Right lobe of liver (tissue), 6 donors: ENCODE measurements around the gene GSG1. TPM values are rescaled to one million over a fixed set of nuclear protein-coding genes. Genes with fewer than 3 reads are reported as not detected.

Experiments
- ATAC-seq, 4 donors: fragments of 200-7000 bp; cut with Tn5 transposase; one replicate each; pipeline ENCODE4 v1.9.1; 2020; ENCODE audit warnings: mild to moderate bottlenecking in 4 of 4, moderate library complexity in 4 of 4
- DNase-seq, 3 donors: peaks; one replicate each; pipeline ENCODE4 v3.0.0-alpha.2; 2020
- H3K27ac ChIP-seq, 3 donors: fragments of 200-600 bp; one replicate each; pipeline ENCODE4 v1.8.0; 2022
- H3K27me3 ChIP-seq, 2 donors: fragments of 200-600 bp; one replicate each; pipeline ENCODE4 v1.8.0; 2022
- H3K36me3 ChIP-seq, 4 donors: fragments of 200-600 bp; sonication (generic) in 1 of 4; one replicate each; pipeline versions ENCODE4 v1.5.1 to v1.8.0; 2017 to 2022; ENCODE audit warnings: control low read depth in 1 of 4
- H3K4me1 ChIP-seq, 4 donors: fragments of 200-600 bp; sonication (generic) in 1 of 4; one replicate each; pipeline versions ENCODE4 v1.5.1 to v1.8.0; 2017 to 2022; ENCODE audit warnings: control low read depth in 1 of 4
- H3K4me3 ChIP-seq, 3 donors: fragments of 200-600 bp; one replicate each; pipeline ENCODE4 v1.8.0; 2022
- H3K9me3 ChIP-seq, 4 donors: fragments of 200-600 bp; sonication (generic) in 1 of 4; one replicate each; pipeline versions ENCODE4 v1.5.1 to v1.8.0; 2017 to 2022; ENCODE audit warnings: control low read depth in 1 of 4
- CTCF ChIP-seq, 4 donors: fragments of 200-600 bp in 3 of 4; fragments of 450-650 bp in 1 of 4; IDR thresholded peaks; one replicate each; pipeline versions ENCODE4 v1.5.1 to v1.8.0; 2016 to 2022; ENCODE audit warnings: antibody characterized with exemption in 4 of 4, mild to moderate bottlenecking in 2 of 4
- POLR2A ChIP-seq: fragments of 450-650 bp; IDR thresholded peaks from one replicate; pipeline ENCODE4 v1.6.1; 2017; ENCODE audit warnings: antibody characterized with exemption, mild to moderate bottlenecking
- WGBS: methylation state at CpG from one replicate; pipeline ENCODE4 v1.1.6; 2018; ENCODE audit warnings: low coverage, low lambda C conversion rate; ENCODE audit not compliant: insufficient coverage; ENCODE audit errors: missing lambda C conversion rate; 5-methylcytosine and 5-hydroxymethylcytosine counted together
- intact Hi-C, 2 donors: fragments of 100-400 bp; cut with DNase I; formaldehyde crosslinking; loops; one replicate each; pipeline versions ENCODE4 v1.11.2 to v1.14.1; 2022
- total RNA-seq, 6 experiments: library from RNA; depleted of rRNA in 2 of 6; stranded (reverse); fragments of >200 nt in 2 of 6; fragmentation: NEBNext Ultra II Directional in 3 of 6; extraction: Animal tissue kit (Norgen Biotek cat#: 25700) in 3 of 6; gene quantifications; one replicate each; pipeline versions ENCODE4 v1.1.0 to v1.2.4, GENCODE V29; 2016 to 2023
- donor health status: DM: no; HTN: yes; CAD: no.
- donor health status: DM: no; HTN: no; CAD: no.
- donor health status: DM: no; HTN: no; CAD: no.
- donor health status: DM: no; HTN: yes; CAD: no.
- donor health status: DM: no; HTN: yes; CAD: no.

GSG1 gene
- total RNA-seq, 6 experiments from 2014 or later: not detected

GRCh38 chr12:13144266-13144828, 40.9 kb upstream of the GSG1 start:
- Histone ChIP-seq H3K27me3 (no peaks in the 10 kb centered on the region), H3K4me3 (no peak overlapping the region), H3K36me3 (no peaks in the 10 kb centered on the region), H3K9me3 (no peaks in the 10 kb centered on the region), H3K27ac (no peak overlapping the region), H3K4me1 (peaks cover 0 to 9% (median 0%) of the 10 kb centered on the region in 4 donors)
- ATAC-seq (no peak), DNase-seq (no peak)
- 76% methylated on average over 2 of the region's 2 CpGs for WGBS
- intact Hi-C loops: no loop called here
- TF ChIP-seq CTCF (IDR thresholded peaks at IDR 0.05): no peak
- TF ChIP-seq POLR2A: no peak

- H3K27ac ChIP-seq: no peak overlapping the region
- no peaks in the 10 kb centered on the region for H3K9me3 ChIP-seq
- intact Hi-C loops: no loop called here
- no peak overlapping the region for H3K4me3 ChIP-seq
- TF ChIP-seq POLR2A (no peak), CTCF (IDR thresholded peaks at IDR 0.05) (no peak)
- no peak for DNase-seq
- peaks cover 0 to 9% (median 0%) of the 10 kb centered on the region in 4 donors for H3K4me1 ChIP-seq
- no peaks in the 10 kb centered on the region for H3K36me3 ChIP-seq
- H3K27me3 ChIP-seq: no peaks in the 10 kb centered on the region
- WGBS: 68% methylated on average over 7 of the region's 8 CpGs
- ATAC-seq: peak in 1 of 4 donors; percentile 19
These were observed 39.3 kb upstream of the GSG1 start for GRCh38 chr12:13142747-13143146.

GRCh38 chr12:13141686-13142085, 38.2 kb upstream of the GSG1 start:
- DNase-seq: no peak
- intact Hi-C loops: no loop called here
- Histone ChIP-seq H3K27ac (no peak overlapping the region), H3K4me1 (peaks cover 0 to 6% (median 0%) of the 10 kb centered on the region in 4 donors), H3K36me3 (no peaks in the 10 kb centered on the region), H3K9me3 (no peaks in the 10 kb centered on the region), H3K27me3 (no peaks in the 10 kb centered on the region), H3K4me3 (no peak overlapping the region)
- 81% methylated on average over 3 of the region's 5 CpGs for WGBS
- TF ChIP-seq POLR2A (no peak), CTCF (IDR thresholded peaks at IDR 0.05) (no peak)
- no peak for ATAC-seq

GRCh38 chr12:13135371-13136178, 32.1 kb upstream of the GSG1 start:
- intact Hi-C loops: no loop called here
- 60% methylated on average over 9 of the region's 14 CpGs for WGBS
- DNase-seq: no peak
- Histone ChIP-seq H3K27ac (no peak overlapping the region), H3K36me3 (no peaks in the 10 kb centered on the region), H3K9me3 (no peaks in the 10 kb centered on the region), H3K27me3 (no peaks in the 10 kb centered on the region), H3K4me1 (no peaks in the 10 kb centered on the region), H3K4me3 (no peak overlapping the region)
- TF ChIP-seq POLR2A: no peak
- no peak for TF ChIP-seq CTCF (IDR thresholded peaks at IDR 0.05)
- ATAC-seq: no peak
